ENCODE measurements around the gene BTBD8. TPM values are rescaled to one million over a fixed set of nuclear protein-coding genes. Genes with fewer than 3 reads are reported as not detected.

BTBD8 gene
- total RNA-seq, 1 donor from 2014 or later: 1.5 TPM

- intact Hi-C loops (cut with micrococcal nuclease): no loop called here
Measured at GRCh38 chr1:92188436-92189255, 108.5 kb downstream of the BTBD8 start.

DNA sequence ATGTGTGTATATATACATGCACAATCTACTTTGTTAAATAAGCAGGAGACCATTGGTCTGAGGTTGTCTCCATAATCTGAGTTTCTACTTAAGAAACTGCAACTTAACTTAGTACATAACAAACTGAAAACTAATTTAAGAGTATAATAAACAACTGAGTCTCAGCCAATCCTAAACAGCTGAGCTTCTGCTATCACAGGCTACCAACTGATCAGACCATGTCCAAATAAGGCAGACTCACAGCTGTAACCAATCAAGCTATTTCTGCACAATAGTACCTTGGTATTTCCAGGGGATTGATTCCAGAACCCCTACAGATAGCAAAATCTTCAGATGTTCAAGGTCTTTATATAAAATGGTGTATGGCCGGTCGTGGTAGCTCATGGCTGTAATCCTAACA is 111.6 kb downstream of the BTBD8 start:
- intact Hi-C loops (cut with micrococcal nuclease): no loop called here

DNA sequence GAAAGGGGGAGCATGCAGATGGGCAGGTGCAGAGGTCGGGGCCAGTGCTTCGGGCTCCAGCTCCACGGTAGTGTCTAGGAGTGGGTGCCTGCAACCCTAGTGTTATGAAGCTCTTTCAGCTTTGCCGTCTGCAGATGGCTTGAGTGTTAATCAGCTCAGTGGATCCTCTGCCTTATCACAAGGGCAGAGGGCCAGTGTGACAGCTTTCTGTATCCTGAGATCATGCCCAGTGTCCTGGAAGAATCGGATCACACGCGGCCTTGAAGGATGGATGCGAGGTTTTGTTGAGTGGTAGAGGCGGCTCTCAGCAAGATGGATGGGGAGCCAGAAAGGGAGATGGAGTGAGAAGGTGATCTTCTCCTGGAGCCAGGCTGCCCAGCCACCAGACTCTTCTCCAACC is 112.1 kb downstream of the BTBD8 start:
- intact Hi-C loops (cut with micrococcal nuclease): no loop called here

- intact Hi-C loops (cut with micrococcal nuclease): no loop called here
Measured at GRCh38 chr1:92194511-92194910, 114.4 kb downstream of the BTBD8 start.

DNA sequence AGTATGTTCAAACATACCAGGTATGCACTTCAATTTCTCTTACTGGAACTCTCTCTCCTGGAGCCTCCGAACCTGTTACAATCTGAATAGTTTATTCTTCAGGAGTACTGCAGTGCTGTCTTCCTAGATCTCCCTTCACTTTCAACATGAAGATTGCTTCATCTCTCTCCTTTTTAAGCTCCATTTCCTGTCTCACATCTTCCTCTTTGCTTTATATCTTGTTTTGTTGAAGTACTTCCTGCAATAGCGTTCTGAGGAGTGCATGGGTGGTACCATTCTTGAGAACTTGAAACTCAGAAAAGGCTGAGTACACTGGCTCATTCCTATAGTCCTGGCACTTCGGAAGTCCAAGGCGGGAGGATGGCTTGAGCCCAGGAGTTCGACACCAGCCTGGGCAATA is 121.8 kb downstream of the BTBD8 start:
- intact Hi-C loops (cut with micrococcal nuclease): loop anchor here (5.0 kb wide), 1 partner anchor 95 kb away; the partner anchor contains the start of genes GLMN and RPAP2

DNA sequence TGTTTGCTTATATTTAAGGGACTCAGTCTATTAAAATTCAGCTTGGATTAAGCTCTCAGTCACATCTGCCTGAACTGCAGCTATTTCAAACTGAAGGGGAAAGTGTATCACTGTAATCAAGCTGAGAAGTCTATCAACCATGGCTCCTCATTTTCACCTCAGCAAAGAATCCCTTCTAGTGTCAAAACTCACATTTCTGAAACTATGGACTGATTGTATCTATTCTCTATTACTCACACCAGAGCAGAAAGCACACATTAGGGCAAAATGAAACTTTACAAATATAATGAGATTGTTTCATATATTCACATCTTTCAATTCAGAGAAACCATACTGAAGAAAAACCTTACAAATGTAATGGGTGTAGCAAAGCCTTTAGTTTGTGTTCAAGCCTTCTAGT is 123.0 kb downstream of the BTBD8 start:
- intact Hi-C loops (cut with micrococcal nuclease): loop anchor here (5.0 kb wide), 1 partner anchor 94 kb away; the partner anchor contains the start of genes GLMN and RPAP2

GRCh38 chr1:92210701-92211100 is 130.6 kb downstream of the BTBD8 start:
- intact Hi-C loops (cut with micrococcal nuclease): no loop called here

GRCh38 chr1:92211166-92211565 is 131.0 kb downstream of the BTBD8 start:
- intact Hi-C loops (cut with micrococcal nuclease): no loop called here

DNA sequence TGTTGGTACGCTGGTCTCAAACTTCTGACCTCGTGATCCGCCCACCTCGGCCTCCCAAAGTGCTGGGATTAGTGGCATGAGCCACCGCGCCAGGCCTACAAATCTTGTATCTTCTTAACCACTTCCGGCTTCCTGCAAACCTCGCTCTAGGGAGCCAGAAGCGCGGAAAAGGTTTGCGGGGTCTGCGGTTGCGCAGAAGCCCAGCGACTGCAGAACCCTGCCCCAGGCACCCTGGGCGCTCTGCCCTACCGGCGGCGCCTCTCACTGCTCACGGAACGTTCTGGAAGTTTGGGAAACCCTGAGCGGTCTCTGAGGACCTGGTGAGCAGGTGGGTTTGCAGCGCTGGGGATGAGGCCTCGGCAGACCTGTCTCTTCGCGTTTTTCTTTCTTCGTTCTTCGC is 137.6 kb downstream of the BTBD8 start, which contains the start of gene C1orf146:
Gene C1orf146, plus strand, starts transcription at position 195 of the 400 bp plus-strand sequence. CDS start 13,506 bp downstream, outside the sequence.
- intact Hi-C loops (cut with micrococcal nuclease): no loop called here

DNA sequence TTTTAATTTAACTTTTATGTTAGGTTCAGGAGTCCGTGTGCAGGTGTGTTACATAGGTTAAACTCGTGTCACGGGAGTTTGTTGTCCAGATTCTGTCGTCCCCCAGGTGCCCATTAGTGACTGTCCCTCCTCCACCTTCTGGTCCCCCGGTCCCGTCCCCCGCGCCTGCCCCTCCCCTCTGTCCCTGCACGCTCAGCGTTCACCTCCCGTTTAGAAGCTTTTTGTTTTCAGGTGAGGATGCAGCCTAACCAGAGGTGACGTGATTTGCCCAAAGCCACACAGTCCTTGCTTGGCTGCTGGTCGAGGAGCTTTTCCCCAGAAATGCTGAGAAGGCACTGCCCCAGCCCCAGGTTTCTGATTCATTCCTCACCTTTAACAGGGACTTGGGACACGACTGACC is 138.4 kb downstream of the BTBD8 start:
- intact Hi-C loops (cut with micrococcal nuclease): no loop called here

DNA sequence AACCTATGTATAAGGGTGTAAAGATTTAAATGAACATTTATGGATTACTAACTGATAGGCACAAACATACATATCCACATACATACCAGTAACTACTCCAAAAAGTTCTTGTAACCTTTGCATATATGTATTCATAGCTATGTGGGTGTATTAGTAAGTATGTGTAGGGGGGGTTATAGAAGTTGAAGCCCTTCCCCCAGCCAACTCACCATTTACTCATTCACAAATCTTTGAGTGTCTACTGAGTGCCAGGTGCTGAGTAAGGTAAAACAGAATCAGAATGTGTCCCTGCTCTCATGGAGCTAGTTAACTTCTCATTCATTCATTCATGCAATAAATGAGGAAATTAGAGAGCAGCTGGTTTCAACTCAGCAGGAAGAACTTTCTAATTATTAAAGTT is 138.9 kb downstream of the BTBD8 start:
- intact Hi-C loops (cut with micrococcal nuclease): no loop called here

GRCh38 chr1:92228401-92228800 is 148.3 kb downstream of the BTBD8 start:
- intact Hi-C loops (cut with micrococcal nuclease): no loop called here

DNA sequence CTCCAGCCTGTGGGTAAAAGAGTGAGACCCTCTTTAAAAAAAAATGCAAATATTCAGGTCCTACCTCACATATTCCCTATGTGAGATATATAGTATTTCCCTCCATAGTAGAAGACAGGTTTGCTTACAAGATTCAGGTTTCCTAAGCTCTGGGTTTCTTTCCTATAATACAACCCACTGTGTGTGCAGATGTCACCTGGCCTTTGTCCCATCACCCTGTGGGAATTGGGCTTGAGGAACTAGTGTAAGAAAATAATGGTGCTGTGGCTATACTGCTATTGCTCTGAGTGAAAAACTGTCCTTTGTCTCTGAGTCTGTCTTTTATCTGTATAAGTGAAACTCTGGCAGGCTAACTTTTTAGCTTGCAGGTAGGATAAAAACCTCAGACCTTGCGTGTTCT is 150.6 kb downstream of the BTBD8 start:
- intact Hi-C loops (cut with micrococcal nuclease): no loop called here

Other genes starting within 250 kb of the BTBD8 start
- 14.1 and 14.5 TPM in 2 replicates for gene TGFBR3, start 194.2 kb upstream of the BTBD8 start, total RNA-seq
- gene BRDT, start 130.9 kb upstream of the BTBD8 start, total RNA-seq: not detected in 2 replicates
- gene EPHX4, start 50.4 kb upstream of the BTBD8 start, total RNA-seq: 0.91 and 1.6 TPM in 2 replicates
- gene SETSIP, start 4.9 kb upstream of the BTBD8 start, total RNA-seq: not detected in 2 replicates
- gene C1orf146, start 137.6 kb downstream of the BTBD8 start, total RNA-seq: not detected in 2 replicates
- 29.0 and 29.9 TPM in 2 replicates for gene GLMN, start 218.6 kb downstream of the BTBD8 start, total RNA-seq
- gene RPAP2, start 218.7 kb downstream of the BTBD8 start, total RNA-seq: 33.6 and 38.1 TPM in 2 replicates